ENCODE measurements around the gene RNF5. TPM values are rescaled to one million over a fixed set of nuclear protein-coding genes. Genes with fewer than 3 reads are reported as not detected.

Gene RNF5
- total and polyA plus RNA-seq, 9 of the 15 experiments (the other 6 are each of a cell fraction or from before 2014, with no cell fraction given), result 62.2 to 245 (median 129) TPM

- TF ChIP-seq HMGN3 (IDR thresholded peaks at IDR 0.05; ENCODE audit: borderline replicate concordance, extremely low read depth, insufficient read length, low read depth, low read length) (no peak), KLF1 (tag; IDR thresholded peaks at IDR 0.05) (peak; percentile 64), HOXB6 (CRISPR knock-in tag; IDR thresholded peaks at IDR 0.05; ENCODE audit: borderline replicate concordance) (no peak), ETV5 (CRISPR knock-in tag; IDR thresholded peaks at IDR 0.05; ENCODE audit: low read depth) (peak; percentile 63), PATZ1 (CRISPR knock-in tag; IDR thresholded peaks at IDR 0.05; ENCODE audit: borderline replicate concordance) (no peak), ZNF444 (CRISPR knock-in tag; IDR thresholded peaks at IDR 0.05) (no peak), BRD4 (IDR thresholded peaks at IDR 0.05) (no peak; the same call in 1 of the 2 replicates), ELF2 (CRISPR knock-in tag; IDR thresholded peaks at IDR 0.05) (no peak), ZNF740 (CRISPR knock-in tag; IDR thresholded peaks at IDR 0.05) (peak; percentile 19; the same call in 1 of the 2 replicates), ZNF740 (tag; IDR thresholded peaks at IDR 0.05) (no peak), HNRNPL (IDR thresholded peaks at IDR 0.05; ENCODE audit: low read depth, low read length) (no peak), STAG1 (CRISPR knock-in tag; IDR thresholded peaks at IDR 0.05; ENCODE audit: borderline replicate concordance) (no peak), MBD2 (IDR thresholded peaks at IDR 0.05; ENCODE audit: borderline replicate concordance, low read depth) (no peak), RBM17 (IDR thresholded peaks at IDR 0.05; ENCODE audit: borderline replicate concordance, low read depth, low read length) (no peak)
Observed at GRCh38 chr6:32178547-32179440, 589 bp downstream of the RNF5 start (continued).

Measured in K562 (cell line).